ENCODE results near the gene NDUFA13. TPM values are rescaled to one million over a fixed set of nuclear protein-coding genes. Genes with fewer than 3 reads are reported as not detected.
A peak's percentile ranks its signal among the peaks of the same experiment; 100 is the strongest.

Gene NDUFA13
- total RNA-seq, 2 experiments from 2014 or later: 310 to 323 TPM

GRCh38 chr19:19551853-19552192, 35.8 kb downstream of the NDUFA13 start:
- ATAC-seq (no peak), DNase-seq (no peak)
- Mint-ChIP-seq H3K4me3 (no peak overlapping the region), H3K27ac (no peak overlapping the region), H3K4me1 (peaks cover 3% of the 10 kb centered on the region), H3K36me3 (ENCODE audit: low read depth) (no peaks in the 10 kb centered on the region), H3K9me3 (ENCODE audit: low read depth) (peaks cover 2% of the 10 kb centered on the region), H3K27me3 (no peaks in the 10 kb centered on the region)
- POLR2A ChIA-PET: interaction anchor here (0.8 to 1.0 kb wide), 2 partner anchors 8 to 63 kb away, joined by 3 read pairs; no protein-coding TSS in a partner anchor
- CTCF ChIA-PET: interaction anchor here (0.6 to 7.5 kb wide), 5 partner anchors 12 to 187 kb away, joined by 3 to 48 read pairs (median 5); no protein-coding TSS in a partner anchor
- intact Hi-C loops (cut with DNase I, micrococcal nuclease): no loop called here

- no peak overlapping the region for H3K27ac Mint-ChIP-seq
- no peaks in the 10 kb centered on the region for H3K27me3 Mint-ChIP-seq
- POLR2A ChIA-PET: no interaction called here
- peak; percentile 66 for ATAC-seq
- H3K4me1 Mint-ChIP-seq: peaks cover 3% of the 10 kb centered on the region
- H3K9me3 Mint-ChIP-seq (ENCODE audit: low read depth): peaks cover 2% of the 10 kb centered on the region
- peak; percentile 56 for DNase-seq
- no peaks in the 10 kb centered on the region for H3K36me3 Mint-ChIP-seq (ENCODE audit: low read depth)
- H3K4me3 Mint-ChIP-seq: no peak overlapping the region
- intact Hi-C loops (cut with DNase I, micrococcal nuclease): no loop called here
- CTCF ChIA-PET: interaction anchor here (0.5 to 7.5 kb wide), 20 partner anchors 12 to 346 kb away, joined by 3 to 48 read pairs (median 4); partner anchors contain the start of gene TSSK6
These were observed 36.8 kb downstream of the NDUFA13 start for GRCh38 chr19:19552798-19553197.

- Mint-ChIP-seq H3K4me3 (no peak overlapping the region), H3K27me3 (no peaks in the 10 kb centered on the region), H3K27ac (no peak overlapping the region), H3K36me3 (ENCODE audit: low read depth) (no peaks in the 10 kb centered on the region), H3K4me1 (peaks cover 3% of the 10 kb centered on the region), H3K9me3 (ENCODE audit: low read depth) (peaks cover 2% of the 10 kb centered on the region)
- DNase-seq (no peak), ATAC-seq (no peak)
- ChIA-PET POLR2A (no interaction called here), CTCF (interaction anchor here (0.6 to 7.5 kb wide), 28 partner anchors 12 to 218 kb away, joined by 3 to 48 read pairs (median 4); partner anchors contain the start of gene NDUFA13)
- intact Hi-C loops (cut with DNase I, micrococcal nuclease): loop anchor here in 1 of 2 experiments (1.0 kb wide), 1 partner anchor 21 kb away; no protein-coding TSS in a partner anchor
These were observed 37.6 kb downstream of the NDUFA13 start for GRCh38 chr19:19553670-19554069.

GRCh38 chr19:19554074-19555023, 38.3 kb downstream of the NDUFA13 start:
- Mint-ChIP-seq H3K36me3 (ENCODE audit: low read depth) (no peaks in the 10 kb centered on the region), H3K9me3 (ENCODE audit: low read depth) (peaks cover 2% of the 10 kb centered on the region), H3K4me3 (no peak overlapping the region), H3K4me1 (peaks cover 7% of the 10 kb centered on the region), H3K27ac (no peak overlapping the region), H3K27me3 (no peaks in the 10 kb centered on the region)
- intact Hi-C loops (cut with DNase I, micrococcal nuclease): loop anchor here in 1 of 2 experiments (1.0 kb wide), 1 partner anchor 22 kb away; no protein-coding TSS in a partner anchor
- ChIA-PET POLR2A (no interaction called here), CTCF (interaction anchor here (0.6 to 7.5 kb wide), 30 partner anchors 11 to 217 kb away, joined by 3 to 48 read pairs (median 4); partner anchors contain the start of gene NDUFA13)
- ATAC-seq: peak; percentile 78
- peak; percentile 82 for DNase-seq

- CTCF ChIA-PET: interaction anchor here (7.5 kb wide), 1 partner anchor 26 kb away, joined by 48 read pairs; no protein-coding TSS in a partner anchor
- peaks cover 2% of the 10 kb centered on the region for H3K36me3 Mint-ChIP-seq (ENCODE audit: low read depth)
- POLR2A ChIA-PET: interaction anchor here (0.6 kb wide), 1 partner anchor 470 kb away, joined by 3 read pairs; no protein-coding TSS in a partner anchor
- H3K4me1 Mint-ChIP-seq: peaks cover 18% of the 10 kb centered on the region
- H3K4me3 Mint-ChIP-seq: no peak overlapping the region
- H3K9me3 Mint-ChIP-seq (ENCODE audit: low read depth): no peaks in the 10 kb centered on the region
- intact Hi-C loops (cut with DNase I, micrococcal nuclease): no loop called here
- no peaks in the 10 kb centered on the region for H3K27me3 Mint-ChIP-seq
- no peak overlapping the region for H3K27ac Mint-ChIP-seq
- ATAC-seq (no peak), DNase-seq (no peak)
These were observed 42.0 kb downstream of the NDUFA13 start for GRCh38 chr19:19558055-19558454.

GRCh38 chr19:19558636-19559035, 42.6 kb downstream of the NDUFA13 start:
- no peak overlapping the region for H3K27ac Mint-ChIP-seq
- no peaks in the 10 kb centered on the region for H3K9me3 Mint-ChIP-seq (ENCODE audit: low read depth)
- POLR2A ChIA-PET: interaction anchor here (0.6 kb wide), 1 partner anchor 469 kb away, joined by 3 read pairs; no protein-coding TSS in a partner anchor
- DNase-seq (no peak), ATAC-seq (no peak)
- no peak overlapping the region for H3K4me3 Mint-ChIP-seq
- CTCF ChIA-PET: no interaction called here
- intact Hi-C loops (cut with DNase I, micrococcal nuclease): no loop called here
- peaks cover 18% of the 10 kb centered on the region for H3K4me1 Mint-ChIP-seq
- H3K36me3 Mint-ChIP-seq (ENCODE audit: low read depth): peaks cover 2% of the 10 kb centered on the region
- H3K27me3 Mint-ChIP-seq: no peaks in the 10 kb centered on the region

- H3K27ac Mint-ChIP-seq: no peak overlapping the region
- POLR2A ChIA-PET: interaction anchor here (0.8 kb wide), 1 partner anchor 9 kb away, joined by 3 read pairs; no protein-coding TSS in a partner anchor
- no peak for ATAC-seq
These were observed 43.9 kb downstream of the NDUFA13 start for GRCh38 chr19:19559931-19560330.

GRCh38 chr19:19561946-19562664, 46.1 kb downstream of the NDUFA13 start:
- Mint-ChIP-seq H3K4me1 (peaks cover 15% of the 10 kb centered on the region), H3K4me3 (no peak overlapping the region), H3K36me3 (ENCODE audit: low read depth) (peaks cover 17% of the 10 kb centered on the region), H3K9me3 (ENCODE audit: low read depth) (no peaks in the 10 kb centered on the region), H3K27me3 (no peaks in the 10 kb centered on the region), H3K27ac (no peak overlapping the region)
- ATAC-seq (no peak), DNase-seq (no peak)
- intact Hi-C loops (cut with DNase I, micrococcal nuclease): no loop called here
- ChIA-PET CTCF (interaction anchor here (0.6 kb wide), 1 partner anchor 10 kb away, joined by 3 read pairs; no protein-coding TSS in a partner anchor), POLR2A (no interaction called here)

More at GRCh38 chr19:19559931-19560330, 43.9 kb downstream of the NDUFA13 start:
- Mint-ChIP-seq H3K9me3 (ENCODE audit: low read depth) (no peaks in the 10 kb centered on the region), H3K4me1 (peaks cover 15% of the 10 kb centered on the region), H3K4me3 (no peak overlapping the region), H3K36me3 (ENCODE audit: low read depth) (peaks cover 9% of the 10 kb centered on the region), H3K27me3 (no peaks in the 10 kb centered on the region)
- intact Hi-C loops (cut with DNase I, micrococcal nuclease): no loop called here
- CTCF ChIA-PET: interaction anchor here (0.8 to 1.9 kb wide), 6 partner anchors 9 to 400 kb away, joined by 3 to 8 read pairs (median 4); no protein-coding TSS in a partner anchor
- DNase-seq: no peak

GRCh38 chr19:19562665-19563347, 46.8 kb downstream of the NDUFA13 start:
- Mint-ChIP-seq H3K36me3 (ENCODE audit: low read depth) (peaks cover 19% of the 10 kb centered on the region), H3K27me3 (no peaks in the 10 kb centered on the region), H3K27ac (no peak overlapping the region), H3K4me3 (no peak overlapping the region), H3K4me1 (peaks cover 15% of the 10 kb centered on the region), H3K9me3 (ENCODE audit: low read depth) (no peaks in the 10 kb centered on the region)
- POLR2A ChIA-PET: no interaction called here
- CTCF ChIA-PET: no interaction called here
- DNase-seq (peak; percentile 63), ATAC-seq (peak; percentile 82)
- intact Hi-C loops (cut with DNase I, micrococcal nuclease): loop anchor here in 1 of 2 experiments (1.0 kb wide), 1 partner anchor 80 kb away; the partner anchor contains the start of gene GMIP

- ChIA-PET POLR2A (no interaction called here), CTCF (no interaction called here)
- intact Hi-C loops (cut with DNase I, micrococcal nuclease): loop anchor here in 1 of 2 experiments (1.0 kb wide), 1 partner anchor 80 kb away; the partner anchor contains the start of gene GMIP
- Mint-ChIP-seq H3K9me3 (ENCODE audit: low read depth) (no peaks in the 10 kb centered on the region), H3K4me3 (no peak overlapping the region), H3K27ac (no peak overlapping the region), H3K27me3 (no peaks in the 10 kb centered on the region), H3K4me1 (peaks cover 15% of the 10 kb centered on the region), H3K36me3 (ENCODE audit: low read depth) (peaks cover 20% of the 10 kb centered on the region)
- DNase-seq: no peak
- ATAC-seq: no peak
These were observed 47.4 kb downstream of the NDUFA13 start for GRCh38 chr19:19563348-19563848.

All from activated CD4-positive, alpha-beta T cell treated with anti-CD3 and anti-CD28 coated beads for 36 hours (primary cell).